ENCODE data around the gene SDS. TPM values are rescaled to one million over a fixed set of nuclear protein-coding genes. Genes with fewer than 3 reads are reported as not detected.
A peak's percentile ranks its signal among the peaks of the same experiment; 100 is the strongest.

Gene SDS
- total and polyA plus RNA-seq, 8 donors, result 0.31 to 3.2 (median 0.47) TPM

- intact Hi-C loops (cut with DNase I), result no loop called here
- no peak for DNase-seq
- ATAC-seq, result no peak
- Histone ChIP-seq H3K4me1 (no peaks in the 10 kb centered on the region), H3K4me3 (no peak overlapping the region), H3K27ac (no peak overlapping the region), H3K27me3 (peaks cover 0 to 61% of the 10 kb centered on the region in 2 donors), H3K9me3 (no peaks in the 10 kb centered on the region), H3K36me3 (no peaks in the 10 kb centered on the region)
- TF ChIP-seq CTCF (IDR thresholded peaks at IDR 0.05), result no peak
Measured at GRCh38 chr12:113449299-113449698, 45.6 kb upstream of the SDS start.

- Histone ChIP-seq H3K27ac (no peak overlapping the region), H3K4me1 (no peaks in the 10 kb centered on the region), H3K4me3 (no peak overlapping the region), H3K36me3 (no peaks in the 10 kb centered on the region), H3K9me3 (no peaks in the 10 kb centered on the region), H3K27me3 (peaks cover 0 to 56% of the 10 kb centered on the region in 2 donors)
- no peak for DNase-seq
- intact Hi-C loops (cut with DNase I), result no loop called here
- no peak for TF ChIP-seq CTCF (IDR thresholded peaks at IDR 0.05)
- ATAC-seq, result no peak
Measured at GRCh38 chr12:113448873-113449272, 45.2 kb upstream of the SDS start.

GRCh38 chr12:113445544-113446171 is 42.0 kb upstream of the SDS start:
- Histone ChIP-seq H3K9me3 (no peaks in the 10 kb centered on the region), H3K27me3 (peaks cover 0 to 65% of the 10 kb centered on the region in 2 donors), H3K4me1 (no peaks in the 10 kb centered on the region), H3K36me3 (no peaks in the 10 kb centered on the region), H3K27ac (no peak overlapping the region), H3K4me3 (no peak overlapping the region)
- ATAC-seq, result peak; percentile 33
- TF ChIP-seq CTCF (IDR thresholded peaks at IDR 0.05), result no peak
- intact Hi-C loops (cut with DNase I), result no loop called here
- DNase-seq, result no peak

GRCh38 chr12:113443030-113443539 is 39.4 kb upstream of the SDS start:
- Histone ChIP-seq H3K27ac (no peak overlapping the region), H3K36me3 (no peaks in the 10 kb centered on the region), H3K4me1 (no peaks in the 10 kb centered on the region), H3K4me3 (no peak overlapping the region), H3K27me3 (peaks cover 0 to 67% of the 10 kb centered on the region in 2 donors), H3K9me3 (no peaks in the 10 kb centered on the region)
- intact Hi-C loops (cut with DNase I), result no loop called here
- DNase-seq, result no peak
- ATAC-seq, result no peak
- TF ChIP-seq CTCF (IDR thresholded peaks at IDR 0.05), result no peak

GRCh38 chr12:113440947-113441782 is 37.5 kb upstream of the SDS start:
- no peak for DNase-seq
- no peak for TF ChIP-seq CTCF (IDR thresholded peaks at IDR 0.05)
- Histone ChIP-seq H3K4me3 (no peak overlapping the region), H3K36me3 (no peaks in the 10 kb centered on the region), H3K9me3 (no peaks in the 10 kb centered on the region), H3K4me1 (no peaks in the 10 kb centered on the region), H3K27ac (no peak overlapping the region), H3K27me3 (peaks cover 0 to 48% of the 10 kb centered on the region in 2 donors)
- ATAC-seq, result no peak
- intact Hi-C loops (cut with DNase I), result no loop called here

Data from left lung (tissue), 10 donors.